H1 (cell line): ENCODE measurements around the gene PPM1M. TPM values are rescaled to one million over a fixed set of nuclear protein-coding genes. Genes with fewer than 3 reads are reported as not detected.

ENCODE experiments used
- microRNA counts: library from miRNA; unstranded; fragments of <30 nt; microRNA quantifications from one replicate; lab custom pipeline; 2015
- microRNA-seq, 2 experiments: library from miRNA; unstranded; fragments of <30 nt; microRNA quantifications; one replicate each; pipeline versions ENCODE4 to v1.2.0, GENCODE V29; 2016 to 2020; ENCODE audit warnings: borderline microRNAs expressed in 2 of 2, borderline number of aligned reads in 2 of 2, borderline replicate concordance in 1 of 2
- polyA plus RNA-seq, 7 experiments: library from polyadenylated mRNA; depleted of rRNA in 3 of 7; stranded (reverse) in 5 of 7; unstranded in 2 of 7; fragments of >200 nt in 5 of 7; fragments of 200-250 nt in 2 of 7; gene quantifications; 1 replicate in 5 of 7; 2 replicates in 1 of 7; 4 replicates in 1 of 7; pipeline versions ENCODE4 v1.2.1 to v1.2.3, GENCODE V29; 2011 to 2013; ENCODE audit warnings: missing spikeins in 2 of 7, mixed read lengths in 2 of 7
- small RNA-seq: library from polyadenylated mRNA; stranded (forward); fragments of <200 nt; extraction: miRNeasy Mini kit (QIAGEN cat#:217004); gene quantifications from one replicate; pipeline ENCODE3, GENCODE V24; 2013; ENCODE audit not compliant: insufficient read depth
- total RNA-seq: library from RNA; stranded (reverse); fragmentation: NEBNext Ultra II Directional; extraction: Animal tissue kit (Norgen Biotek cat#: 25700); gene quantifications from 2 replicates; pipeline ENCODE4 v1.2.1, GENCODE V29; 2021

Gene PPM1M
- total and polyA plus RNA-seq, 2 of the 8 experiments (the other 6 are each of a cell fraction or from before 2014, with no cell fraction given) = 5.2 to 6.3 TPM

MicroRNA genes within 50 kb of the gene (microRNA counts, 767-probe panel; counts per million panel counts)
- 879 counts per million, percentile 95 among the panel's probes with 10 or more counts for microRNA hsa-let-7g-5p (lab: Ali Mortazavi, UCI)

Small RNAs within 50 kb of the gene (microRNA-seq; reads per million reads assigned to microRNA genes)
- gene MIR135A1 (1.8 to 2.3 reads per million in 2 experiments), gene MIRLET7G (37.7 to 142 reads per million in 2 experiments)

Small RNAs within 50 kb of the gene (small RNA-seq; reads per million reads assigned to genes)
- gene MIR135A1 = 6.3 reads per million, percentile 70 among the genes with 10 or more reads in this experiment
- 20.6 reads per million, percentile 92 among the genes with 10 or more reads in this experiment for gene MIRLET7G

Other genes starting within 250 kb of the PPM1M start
- 1,467 and 1,476 TPM in 2 replicates for gene RPL29, start 249.9 kb upstream of the PPM1M start, total RNA-seq
- gene RPL29, start 249.9 kb upstream of the PPM1M start, polyA plus RNA-seq (2011; rRNA removed) = 2,660 and 3,062 TPM in 2 replicates
- 19.4 and 20.5 TPM in 2 replicates for gene DUSP7, start 189.2 kb upstream of the PPM1M start, total RNA-seq
- gene DUSP7, start 189.2 kb upstream of the PPM1M start, polyA plus RNA-seq (2011; rRNA removed) = 24.9 and 32.1 TPM in 2 replicates
- 35.7 and 39.2 TPM in 2 replicates for gene POC1A, start 91.3 kb upstream of the PPM1M start, total RNA-seq
- gene POC1A, start 91.3 kb upstream of the PPM1M start, polyA plus RNA-seq (2011; rRNA removed) = 35.7 and 44.9 TPM in 2 replicates
- 45.2 and 45.9 TPM in 2 replicates for gene ALAS1, start 47.6 kb upstream of the PPM1M start, total RNA-seq
- 84.4 and 87.7 TPM in 2 replicates for gene ALAS1, start 47.6 kb upstream of the PPM1M start, polyA plus RNA-seq (2011; rRNA removed)
- not detected in 2 replicates for gene TLR9, start 20.1 kb upstream of the PPM1M start, total RNA-seq
- 0.05 and 0.06 TPM in 2 replicates for gene TLR9, start 20.1 kb upstream of the PPM1M start, polyA plus RNA-seq (2011; rRNA removed)
- 62.6 and 65.2 TPM in 2 replicates for gene TWF2, start 6.6 kb upstream of the PPM1M start, total RNA-seq
- 90.4 and 135 TPM in 2 replicates for gene TWF2, start 6.6 kb upstream of the PPM1M start, polyA plus RNA-seq (2011; rRNA removed)
- gene WDR82, start 32.9 kb downstream of the PPM1M start, total RNA-seq = 77.2 and 82.7 TPM in 2 replicates
- 25.8 and 33.5 TPM in 2 replicates for gene WDR82, start 32.9 kb downstream of the PPM1M start, polyA plus RNA-seq (2011; rRNA removed)
- gene GLYCTK, start 42.1 kb downstream of the PPM1M start, total RNA-seq = 3.5 and 4.2 TPM in 2 replicates
- gene GLYCTK, start 42.1 kb downstream of the PPM1M start, polyA plus RNA-seq (2011; rRNA removed) = 8.7 and 11.1 TPM in 2 replicates
- 0.63 and 1.5 TPM in 2 replicates for gene DNAH1, start 70.6 kb downstream of the PPM1M start, total RNA-seq
- 1.0 and 1.9 TPM in 2 replicates for gene DNAH1, start 70.6 kb downstream of the PPM1M start, polyA plus RNA-seq (2011; rRNA removed)
- 72.9 and 80.3 TPM in 2 replicates for gene BAP1, start 164.2 kb downstream of the PPM1M start, total RNA-seq
- 64.9 and 79.5 TPM in 2 replicates for gene BAP1, start 164.2 kb downstream of the PPM1M start, polyA plus RNA-seq (2011; rRNA removed)
- gene PHF7, start 164.9 kb downstream of the PPM1M start, total RNA-seq = 9.5 and 12.0 TPM in 2 replicates
- 6.3 and 6.7 TPM in 2 replicates for gene PHF7, start 164.9 kb downstream of the PPM1M start, polyA plus RNA-seq (2011; rRNA removed)
- gene SEMA3G, start 199.3 kb downstream of the PPM1M start, total RNA-seq = 1.5 TPM in 2 replicates
- 0.95 and 2.4 TPM in 2 replicates for gene SEMA3G, start 199.3 kb downstream of the PPM1M start, polyA plus RNA-seq (2011; rRNA removed)
- 5.8 and 9.5 TPM in 2 replicates for gene TNNC1, start 208.3 kb downstream of the PPM1M start, total RNA-seq
- gene TNNC1, start 208.3 kb downstream of the PPM1M start, polyA plus RNA-seq (2011; rRNA removed) = 16.4 and 18.5 TPM in 2 replicates
- 67.0 and 71.9 TPM in 2 replicates for gene NISCH, start 209.8 kb downstream of the PPM1M start, total RNA-seq
- 71.2 and 108 TPM in 2 replicates for gene NISCH, start 209.8 kb downstream of the PPM1M start, polyA plus RNA-seq (2011; rRNA removed)
- 1.8 and 1.9 TPM in 2 replicates for gene STAB1, start 249.6 kb downstream of the PPM1M start, total RNA-seq
- gene STAB1, start 249.6 kb downstream of the PPM1M start, polyA plus RNA-seq (2011; rRNA removed) = 1.0 and 1.3 TPM in 2 replicates